HepG2 (cell line): Measurements from ENCODE around the gene SLU7. TPM values are rescaled to one million over a fixed set of nuclear protein-coding genes. Genes with fewer than 3 reads are reported as not detected.

Source experiments
- CSRNP2 ChIP-seq: sonication (generic); formaldehyde crosslinking; conservative IDR thresholded peaks from 2 replicates; pipeline ENCODE4 v1.8.0; 2022; ENCODE audit warnings: low read depth, missing genetic modification reagents
- DNMT1 ChIP-seq: sonication (generic); formaldehyde crosslinking; IDR thresholded peaks from 2 replicates; pipeline ENCODE4 v1.5.1; 2020; ENCODE audit warnings: mild to moderate bottlenecking, missing genetic modification reagents
- MXD1 ChIP-seq: sonication (generic); formaldehyde crosslinking; IDR thresholded peaks from 2 replicates; pipeline ENCODE4 v1.4.0; 2020; ENCODE audit warnings: mild to moderate bottlenecking, missing genetic modification reagents
- NAIF1 ChIP-seq: sonication (generic); formaldehyde crosslinking; IDR thresholded peaks from 2 replicates; pipeline ENCODE4 v1.5.0; 2020; ENCODE audit warnings: mild to moderate bottlenecking, missing genetic modification reagents, borderline replicate concordance
- NONO ChIP-seq, 2 experiments: fragments of 450-650 bp in 1 of 2; sonication (generic) in 1 of 2; formaldehyde crosslinking in 1 of 2; IDR thresholded peaks in 1 of 2; conservative IDR thresholded peaks in 1 of 2; 2 replicates each; pipeline versions ENCODE4 v1.6.1 to v1.8.0; 2017 to 2022; ENCODE audit warnings: mild to moderate bottlenecking in 1 of 2, missing genetic modification reagents in 1 of 2, moderate library complexity in 1 of 2
- SALL1 ChIP-seq: sonication (generic); formaldehyde crosslinking; IDR thresholded peaks from 2 replicates; pipeline ENCODE4 v1.8.0; 2022; ENCODE audit warnings: mild to moderate bottlenecking, missing genetic modification reagents
- SUZ12 ChIP-seq: fragments of 150-350 bp; IDR thresholded peaks from 2 replicates; pipeline ENCODE4 v1.6.1; 2014; ENCODE audit warnings: low read depth, low read length
- ZNF468 ChIP-seq: sonication (generic); formaldehyde crosslinking; IDR thresholded peaks from 2 replicates; pipeline ENCODE4 v1.8.0; 2022; ENCODE audit warnings: mild to moderate bottlenecking, moderate library complexity, missing genetic modification reagents
- ZNF503 ChIP-seq: sonication (generic); formaldehyde crosslinking; IDR thresholded peaks from 2 replicates; pipeline ENCODE4 v1.4.0; 2020; ENCODE audit warnings: missing genetic modification reagents
- ZNF547 ChIP-seq: sonication (generic); formaldehyde crosslinking; IDR thresholded peaks from 2 replicates; pipeline ENCODE4 v1.5.1; 2020; ENCODE audit warnings: mild to moderate bottlenecking, missing genetic modification reagents
- ZNF75D ChIP-seq: sonication (generic); formaldehyde crosslinking; IDR thresholded peaks from 2 replicates; pipeline ENCODE4 v1.8.1; 2023; ENCODE audit warnings: missing genetic modification reagents, mild to moderate bottlenecking, borderline replicate concordance
- ZNF772 ChIP-seq: sonication (generic); formaldehyde crosslinking; IDR thresholded peaks from 2 replicates; pipeline ENCODE4 v1.5.0; 2020; ENCODE audit warnings: mild to moderate bottlenecking, missing genetic modification reagents
- ZNF841 ChIP-seq: sonication (generic); formaldehyde crosslinking; IDR thresholded peaks from 2 replicates; pipeline ENCODE4 v1.8.1; 2023; ENCODE audit warnings: missing genetic modification reagents, borderline replicate concordance
- polyA plus RNA-seq, 8 experiments: library from polyadenylated mRNA; depleted of rRNA in 3 of 8; stranded (reverse) in 7 of 8; unstranded in 1 of 8; fragments of >200 nt; fragmentation: Illumina TruSeq in 4 of 8; extraction: Trizol in 4 of 8; gene quantifications; 2 replicates each; pipeline versions ENCODE4 v1.2.1 to v1.2.3, GENCODE V29; 2011 to 2016; ENCODE audit warnings: low read depth in 4 of 8, missing spikeins in 1 of 8, mixed read lengths in 1 of 8; ENCODE audit not compliant: insufficient read depth in 1 of 8
- total RNA-seq, 5 experiments: library from RNA; depleted of rRNA; stranded (reverse); fragments of >200 nt; fragmentation: Illumina TruSeq; extraction: Trizol; gene quantifications; 2 replicates each; pipeline ENCODE4 v1.2.3, GENCODE V29; 2016; ENCODE audit warnings: low read depth in 1 of 5
- TF ChIP-seq, protein P1 (sequence below): sonication (generic); formaldehyde crosslinking; IDR thresholded peaks from 2 replicates; pipeline ENCODE4 v1.5.0; 2020; ENCODE audit warnings: mild to moderate bottlenecking, missing genetic modification reagents, borderline replicate concordance
- TF ChIP-seq, protein P2 (sequence below): sonication (generic); formaldehyde crosslinking; IDR thresholded peaks from 2 replicates; pipeline ENCODE4 v1.5.0; 2020; ENCODE audit warnings: missing genetic modification reagents
- TF ChIP-seq, protein P3 (sequence below): IDR thresholded peaks from 2 replicates; pipeline ENCODE4 v1.6.1; 2012; ENCODE audit warnings: inconsistent platforms

SLU7 gene
- total and polyA plus RNA-seq, 2 of the 13 experiments (the other 11 are each of a cell fraction or from before 2014, with no cell fraction given), result 24.0 to 39.2 TPM

- TF ChIP-seq, protein P1, sequence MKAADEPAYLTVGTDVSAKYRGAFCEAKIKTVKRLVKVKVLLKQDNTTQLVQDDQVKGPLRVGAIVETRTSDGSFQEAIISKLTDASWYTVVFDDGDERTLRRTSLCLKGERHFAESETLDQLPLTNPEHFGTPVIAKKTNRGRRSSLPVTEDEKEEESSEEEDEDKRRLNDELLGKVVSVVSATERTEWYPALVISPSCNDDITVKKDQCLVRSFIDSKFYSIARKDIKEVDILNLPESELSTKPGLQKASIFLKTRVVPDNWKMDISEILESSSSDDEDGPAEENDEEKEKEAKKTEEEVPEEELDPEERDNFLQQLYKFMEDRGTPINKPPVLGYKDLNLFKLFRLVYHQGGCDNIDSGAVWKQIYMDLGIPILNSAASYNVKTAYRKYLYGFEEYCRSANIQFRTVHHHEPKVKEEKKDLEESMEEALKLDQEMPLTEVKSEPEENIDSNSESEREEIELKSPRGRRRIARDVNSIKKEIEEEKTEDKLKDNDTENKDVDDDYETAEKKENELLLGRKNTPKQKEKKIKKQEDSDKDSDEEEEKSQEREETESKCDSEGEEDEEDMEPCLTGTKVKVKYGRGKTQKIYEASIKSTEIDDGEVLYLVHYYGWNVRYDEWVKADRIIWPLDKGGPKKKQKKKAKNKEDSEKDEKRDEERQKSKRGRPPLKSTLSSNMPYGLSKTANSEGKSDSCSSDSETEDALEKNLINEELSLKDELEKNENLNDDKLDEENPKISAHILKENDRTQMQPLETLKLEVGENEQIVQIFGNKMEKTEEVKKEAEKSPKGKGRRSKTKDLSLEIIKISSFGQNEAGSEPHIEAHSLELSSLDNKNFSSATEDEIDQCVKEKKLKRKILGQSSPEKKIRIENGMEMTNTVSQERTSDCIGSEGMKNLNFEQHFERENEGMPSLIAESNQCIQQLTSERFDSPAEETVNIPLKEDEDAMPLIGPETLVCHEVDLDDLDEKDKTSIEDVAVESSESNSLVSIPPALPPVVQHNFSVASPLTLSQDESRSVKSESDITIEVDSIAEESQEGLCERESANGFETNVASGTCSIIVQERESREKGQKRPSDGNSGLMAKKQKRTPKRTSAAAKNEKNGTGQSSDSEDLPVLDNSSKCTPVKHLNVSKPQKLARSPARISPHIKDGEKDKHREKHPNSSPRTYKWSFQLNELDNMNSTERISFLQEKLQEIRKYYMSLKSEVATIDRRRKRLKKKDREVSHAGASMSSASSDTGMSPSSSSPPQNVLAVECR (CRISPR knock-in tag), result peak; percentile 84; the same call in 1 of the 2 replicates
- TF ChIP-seq DNMT1 (CRISPR knock-in tag) (no peak), ZNF772 (CRISPR knock-in tag) (peak; percentile 76; the same call in 1 of the 2 replicates), SALL1 (CRISPR knock-in tag) (peak; percentile 28; the same call in 1 of the 2 replicates), SUZ12 (no peak), CSRNP2 (CRISPR knock-in tag) (no peak; the same call in 1 of the 2 replicates), MXD1 (CRISPR knock-in tag) (peak; percentile 68; the same call in 1 of the 2 replicates), NAIF1 (CRISPR knock-in tag) (0 out of 2 replicates have a peak, but pooled peaks have one; percentile 7), ZNF503 (CRISPR knock-in tag) (0 out of 2 replicates have a peak, but pooled peaks have one; percentile 6), NONO (IDR thresholded peaks at IDR 0.05) (no peak), NONO (CRISPR knock-in tag; conservative IDR thresholded peaks at IDR 0.05) (peak; percentile 29; the same call in 1 of the 2 replicates), ZNF547 (no peak), ZNF468 (CRISPR knock-in tag) (no peak), ZNF841 (CRISPR knock-in tag) (no peak), ZNF75D (CRISPR knock-in tag) (no peak)
- TF ChIP-seq, protein P2, sequence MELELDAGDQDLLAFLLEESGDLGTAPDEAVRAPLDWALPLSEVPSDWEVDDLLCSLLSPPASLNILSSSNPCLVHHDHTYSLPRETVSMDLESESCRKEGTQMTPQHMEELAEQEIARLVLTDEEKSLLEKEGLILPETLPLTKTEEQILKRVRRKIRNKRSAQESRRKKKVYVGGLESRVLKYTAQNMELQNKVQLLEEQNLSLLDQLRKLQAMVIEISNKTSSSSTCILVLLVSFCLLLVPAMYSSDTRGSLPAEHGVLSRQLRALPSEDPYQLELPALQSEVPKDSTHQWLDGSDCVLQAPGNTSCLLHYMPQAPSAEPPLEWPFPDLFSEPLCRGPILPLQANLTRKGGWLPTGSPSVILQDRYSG, result no peak
- TF ChIP-seq, protein P3, sequence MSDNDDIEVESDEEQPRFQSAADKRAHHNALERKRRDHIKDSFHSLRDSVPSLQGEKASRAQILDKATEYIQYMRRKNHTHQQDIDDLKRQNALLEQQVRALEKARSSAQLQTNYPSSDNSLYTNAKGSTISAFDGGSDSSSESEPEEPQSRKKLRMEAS, result peak; percentile 58
Measured at GRCh38 chr5:160418561-160419457, at the start of gene SLU7 (continued).
